Measurements from ENCODE around the gene NEUROD2.
A peak's percentile ranks its signal among the peaks of the same experiment; 100 is the strongest.

NEUROD2 gene

GRCh38 chr17:39618246-39618913 is 10.7 kb upstream of the NEUROD2 start:
- DNase-seq = no peak

GRCh38 chr17:39617446-39618245 is 9.9 kb upstream of the NEUROD2 start:
- peak; percentile 86 for DNase-seq

GRCh38 chr17:39617100-39617445 is 9.4 kb upstream of the NEUROD2 start:
- DNase-seq = no peak

GRCh38 chr17:39615434-39615833 is 7.7 kb upstream of the NEUROD2 start:
- no peak for DNase-seq

- DNase-seq = no peak
Observed at GRCh38 chr17:39614545-39615157, 6.9 kb upstream of the NEUROD2 start.

DNA sequence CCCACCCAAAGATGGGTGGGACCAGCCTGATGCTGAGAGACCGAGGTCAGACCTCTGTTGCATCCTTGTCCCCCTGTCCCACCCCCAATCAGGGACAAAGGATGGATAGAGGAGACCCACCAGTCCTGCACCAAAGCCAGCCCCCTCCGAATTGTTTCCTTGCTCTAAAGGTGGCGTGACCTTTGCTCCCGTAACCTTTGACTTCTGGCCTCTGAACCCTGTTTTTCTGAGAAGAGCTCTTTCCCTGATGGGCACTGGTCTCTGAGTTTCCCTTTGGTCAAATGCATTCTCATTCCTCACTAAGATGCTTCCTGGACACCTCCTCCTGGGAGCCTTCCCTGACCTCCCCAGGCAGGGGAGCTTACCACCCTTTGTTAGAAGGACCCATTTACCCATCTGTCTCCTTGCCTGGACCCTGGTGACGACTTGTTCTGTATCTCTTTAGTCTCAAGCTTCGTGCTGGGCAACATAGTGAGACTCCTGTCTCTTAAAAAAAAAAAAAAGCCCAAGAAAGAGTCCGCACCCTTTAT is 5.3 kb upstream of the NEUROD2 start:
- DNase-seq = no peak

DNA sequence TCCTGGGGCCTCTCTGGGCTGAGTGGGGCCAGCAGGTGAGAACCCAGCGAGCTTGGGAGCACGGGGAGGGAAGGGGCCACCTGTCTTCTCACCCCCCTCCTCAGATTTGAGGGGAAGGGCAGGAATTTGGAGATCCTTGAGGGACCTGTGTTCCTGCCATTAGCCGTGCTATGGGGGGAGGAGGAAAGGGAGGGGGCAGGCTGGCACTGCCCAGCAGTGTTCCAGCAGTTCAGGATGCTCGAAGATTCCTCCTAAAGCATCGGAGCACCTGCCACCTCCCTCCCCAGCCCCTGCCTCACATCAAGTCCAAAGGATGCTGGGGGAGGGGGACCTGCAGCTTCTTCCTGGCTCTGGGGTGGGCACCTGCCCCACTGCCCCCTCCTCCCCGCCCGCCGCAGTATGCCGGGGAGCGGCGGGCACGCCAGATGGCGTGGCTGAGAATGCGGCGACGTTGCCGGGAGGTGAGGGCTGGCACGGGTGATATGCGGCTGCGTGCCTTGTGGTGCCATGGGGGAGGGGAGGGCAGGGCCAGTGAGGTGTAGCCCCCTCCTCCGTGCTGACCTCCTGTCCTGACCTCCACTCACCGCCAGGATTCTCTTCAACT is 4.7 kb upstream of the NEUROD2 start:
- no peak for DNase-seq

DNA sequence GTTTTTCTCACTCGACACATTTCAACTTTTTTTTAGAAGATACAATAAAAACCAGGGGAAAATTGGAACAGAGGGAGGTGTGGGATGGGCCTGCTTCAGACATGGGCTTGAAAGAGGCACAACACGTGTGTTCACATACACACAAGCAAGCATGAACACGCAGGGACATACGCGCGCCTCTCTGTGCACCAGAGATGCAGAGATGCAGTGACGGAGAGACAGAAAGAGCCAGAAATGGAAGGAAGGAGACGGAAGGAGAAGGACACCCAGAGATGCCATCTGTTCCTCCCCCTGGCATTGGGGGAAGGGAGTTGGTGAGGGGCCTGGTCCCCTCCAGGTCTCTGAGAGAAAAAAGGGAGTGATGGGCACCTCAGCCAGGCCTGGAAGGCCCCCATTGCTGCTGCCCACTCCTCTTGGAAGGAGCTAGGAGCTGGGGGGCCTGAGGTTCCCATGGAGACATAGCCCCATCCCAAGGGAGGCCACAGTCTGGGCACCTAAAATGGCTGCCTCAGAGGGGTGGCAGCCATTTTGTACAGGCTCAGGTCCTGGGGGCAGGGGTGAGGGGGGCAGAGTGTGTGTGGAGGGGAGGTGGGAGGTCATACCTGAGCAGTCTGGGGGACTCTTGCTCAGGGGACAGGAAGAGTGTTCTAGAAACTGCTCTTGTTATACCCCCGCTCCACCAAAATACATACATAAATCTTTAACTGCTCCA is 3.8 kb upstream of the NEUROD2 start:
- no peak for DNase-seq

DNA sequence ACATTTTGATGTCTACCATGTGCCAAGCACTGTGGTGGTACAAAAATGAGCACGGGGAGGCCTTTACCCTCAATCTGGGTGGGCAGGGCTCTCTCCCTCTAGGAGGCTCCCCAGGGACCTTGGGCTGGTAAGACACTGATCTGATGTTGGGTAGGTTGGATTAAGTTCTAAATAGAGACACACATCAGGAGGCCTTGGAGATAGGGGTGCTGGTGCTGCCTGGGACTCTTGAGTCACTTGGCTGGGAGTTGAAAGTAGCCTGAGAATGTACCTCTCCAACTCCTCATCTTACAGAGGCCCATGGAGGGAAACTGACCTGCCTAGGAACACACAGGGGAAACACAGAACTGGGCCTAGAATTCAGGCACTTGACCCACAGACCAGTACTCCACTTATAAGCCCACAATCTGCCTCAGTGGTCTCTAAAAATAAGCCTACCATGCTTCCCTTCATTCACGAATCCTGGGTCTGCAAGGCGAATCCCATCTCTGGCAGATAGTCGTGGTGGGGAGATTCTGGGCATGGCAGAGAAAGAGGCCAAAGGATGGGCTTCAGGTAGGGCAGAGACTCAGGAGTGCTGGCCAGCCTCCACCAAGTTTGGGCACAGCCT is 1.8 kb upstream of the NEUROD2 start:
- no peak for DNase-seq

DNA sequence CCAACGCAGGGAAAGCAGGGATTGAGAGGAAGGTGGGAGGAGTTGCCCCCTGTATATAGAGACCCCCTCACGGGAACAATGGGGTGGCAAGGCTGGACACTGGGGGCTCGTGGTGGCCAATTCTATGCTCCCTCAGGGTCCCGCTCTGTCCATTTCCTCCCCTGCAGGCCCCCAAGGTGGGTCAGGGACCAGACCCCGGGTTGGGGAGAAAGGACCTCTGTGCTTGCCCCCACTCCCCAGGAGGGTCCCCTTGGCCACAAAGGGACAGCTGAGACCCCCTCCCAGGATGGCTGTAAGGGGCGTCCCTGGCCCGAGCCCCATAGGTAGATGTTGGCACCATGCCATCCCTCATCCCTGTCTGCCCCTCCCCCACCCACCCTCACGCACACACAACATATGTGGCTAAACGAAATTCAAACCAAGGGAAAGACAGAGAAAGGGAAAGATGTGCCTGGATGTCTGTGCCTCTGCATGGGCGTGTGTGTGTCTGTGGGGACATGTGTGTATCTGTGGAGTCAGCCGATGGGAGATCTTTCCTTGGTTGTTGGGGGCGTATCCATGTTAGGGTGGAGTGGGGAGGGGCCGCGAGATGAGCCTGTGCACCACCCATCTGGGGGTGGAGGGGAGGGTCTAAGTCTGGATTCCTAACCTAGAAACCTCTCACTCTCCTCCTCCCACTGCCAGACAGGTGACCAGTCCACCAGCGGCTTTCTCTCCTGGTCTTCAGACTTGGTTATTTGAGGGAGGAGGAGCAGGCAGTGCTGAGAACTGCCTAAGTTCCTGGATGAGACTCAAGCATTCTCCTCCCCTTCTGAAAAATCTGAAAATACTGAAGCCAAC is 642 bp upstream of the NEUROD2 start:
- DNase-seq = no peak

DNA sequence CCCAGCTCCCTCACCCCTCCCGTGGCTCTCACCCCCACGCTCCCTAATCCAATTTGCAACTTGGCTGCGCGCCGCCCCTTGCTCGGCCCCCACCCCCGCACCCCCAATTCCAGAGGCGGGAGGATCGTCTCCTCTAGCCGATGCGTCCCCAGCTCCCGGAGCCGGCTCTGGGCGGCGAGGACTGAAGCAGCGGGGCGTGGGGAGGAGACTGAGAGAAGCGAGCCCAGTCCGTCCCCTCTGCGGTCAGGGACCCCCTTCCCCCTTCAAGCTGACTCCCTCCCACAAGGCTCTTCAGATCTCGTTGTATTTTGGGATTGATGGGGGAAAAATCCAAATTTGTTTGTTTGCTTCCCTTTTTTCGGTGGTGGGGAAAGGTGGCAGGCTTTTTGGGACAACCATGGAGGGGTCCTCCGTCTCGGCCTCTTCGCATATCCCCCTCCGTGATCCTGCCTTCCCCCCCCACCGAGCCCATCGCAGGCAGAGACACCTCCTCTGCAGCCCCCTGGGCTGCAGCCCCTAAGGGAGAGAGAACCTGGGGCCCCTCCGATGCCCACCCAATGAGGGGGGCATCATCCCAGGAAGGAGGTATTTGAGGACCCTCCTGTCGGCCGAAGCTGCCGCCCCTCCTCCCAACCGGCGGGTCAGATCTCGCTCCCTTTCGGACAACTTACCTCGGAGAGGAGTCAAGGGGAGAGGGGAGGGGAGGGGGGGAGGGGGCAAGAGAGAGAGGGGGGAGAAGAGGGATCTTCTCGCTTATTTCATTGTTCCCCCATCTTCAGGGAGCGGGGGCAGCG is 466 bp downstream of the NEUROD2 start:
- no peak for DNase-seq

- DNase-seq = no peak
Observed at GRCh38 chr17:39606434-39607056, 1.2 kb downstream of the NEUROD2 start.

- no peak for DNase-seq
Observed at GRCh38 chr17:39605492-39606433, 2.0 kb downstream of the NEUROD2 start.

DNA sequence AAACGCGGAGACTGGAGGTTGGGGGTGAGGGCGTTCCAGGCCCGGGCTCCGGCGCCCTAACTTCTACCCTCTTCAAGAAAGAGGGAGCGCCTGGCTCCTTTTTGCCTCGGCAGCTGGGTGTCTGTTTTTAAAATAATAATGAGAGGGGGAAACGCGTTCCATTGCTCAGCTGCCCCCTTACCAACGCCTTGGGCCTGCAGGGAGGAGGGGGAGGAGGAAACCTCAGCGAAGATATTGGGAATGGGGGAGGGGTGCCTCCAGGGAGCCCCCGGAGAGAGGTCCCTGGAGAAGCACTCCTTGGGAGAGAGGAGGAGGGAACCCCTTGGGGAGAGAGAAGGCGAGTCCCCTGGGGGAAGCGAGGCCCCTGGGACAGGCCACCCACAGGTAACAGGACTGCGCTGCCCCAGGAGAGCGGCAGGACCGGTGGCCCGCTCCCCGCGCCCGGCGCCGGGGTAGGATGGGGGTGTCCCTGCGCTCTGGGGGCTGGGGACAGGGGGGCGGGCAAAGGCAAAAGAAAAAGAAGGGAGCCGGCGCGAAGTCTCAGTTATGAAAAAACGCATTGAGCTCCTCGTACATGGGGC is 2.7 kb downstream of the NEUROD2 start:
- DNase-seq = no peak

GRCh38 chr17:39603304-39604016 is 4.3 kb downstream of the NEUROD2 start:
- no peak for DNase-seq

GRCh38 chr17:39602533-39603303 is 5.0 kb downstream of the NEUROD2 start:
- DNase-seq = no peak
